Fibroblast of pulmonary artery (primary cell): ENCODE data around the gene HIPK1.

Experiments
- DNase-seq: peaks from one replicate; pipeline ENCODE4 v3.0.0-alpha.2; 2010; ENCODE audit warnings: low read depth
- H3K4me3 ChIP-seq: replicated peaks from 2 replicates; pipeline ENCODE4 v1.5.1; 2011; ENCODE audit warnings: low read depth, mild to moderate bottlenecking, control low read depth, low read length, moderate library complexity
- TF ChIP-seq, protein P1 (sequence below): IDR thresholded peaks from 2 replicates; pipeline ENCODE4 v1.5.1; 2011; ENCODE audit warnings: mild to moderate bottlenecking, control low read depth, low read length, inconsistent platforms; ENCODE audit errors: missing control alignments

The HIPK1 gene

GRCh38 chr1:113903501-113904292 is 25.4 kb upstream of the HIPK1 start:
- DNase-seq = no peak
- TF ChIP-seq, protein P1, sequence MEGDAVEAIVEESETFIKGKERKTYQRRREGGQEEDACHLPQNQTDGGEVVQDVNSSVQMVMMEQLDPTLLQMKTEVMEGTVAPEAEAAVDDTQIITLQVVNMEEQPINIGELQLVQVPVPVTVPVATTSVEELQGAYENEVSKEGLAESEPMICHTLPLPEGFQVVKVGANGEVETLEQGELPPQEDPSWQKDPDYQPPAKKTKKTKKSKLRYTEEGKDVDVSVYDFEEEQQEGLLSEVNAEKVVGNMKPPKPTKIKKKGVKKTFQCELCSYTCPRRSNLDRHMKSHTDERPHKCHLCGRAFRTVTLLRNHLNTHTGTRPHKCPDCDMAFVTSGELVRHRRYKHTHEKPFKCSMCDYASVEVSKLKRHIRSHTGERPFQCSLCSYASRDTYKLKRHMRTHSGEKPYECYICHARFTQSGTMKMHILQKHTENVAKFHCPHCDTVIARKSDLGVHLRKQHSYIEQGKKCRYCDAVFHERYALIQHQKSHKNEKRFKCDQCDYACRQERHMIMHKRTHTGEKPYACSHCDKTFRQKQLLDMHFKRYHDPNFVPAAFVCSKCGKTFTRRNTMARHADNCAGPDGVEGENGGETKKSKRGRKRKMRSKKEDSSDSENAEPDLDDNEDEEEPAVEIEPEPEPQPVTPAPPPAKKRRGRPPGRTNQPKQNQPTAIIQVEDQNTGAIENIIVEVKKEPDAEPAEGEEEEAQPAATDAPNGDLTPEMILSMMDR = no peak
- H3K4me3 ChIP-seq = peak overlapping the region; percentile 92

DNA sequence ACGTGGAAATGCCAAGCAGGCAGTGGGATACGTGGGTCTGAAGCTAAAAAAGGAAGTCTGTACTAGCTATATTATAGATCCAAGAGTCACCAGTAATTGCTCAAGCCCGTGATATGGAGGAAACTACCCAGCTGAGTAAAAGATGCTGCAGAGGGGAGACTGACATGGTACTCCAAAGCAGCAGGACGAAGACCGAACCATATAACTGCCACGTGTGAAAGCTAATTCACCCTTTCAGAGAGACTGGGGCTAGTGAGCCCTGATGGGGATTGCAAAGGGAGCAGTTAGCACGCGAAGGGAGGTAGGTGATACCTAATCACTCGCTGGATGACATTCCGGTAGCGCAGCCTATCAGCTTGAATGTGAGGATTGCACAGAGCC is 24.8 kb upstream of the HIPK1 start:
- H3K4me3 ChIP-seq = peak overlapping the region; percentile 92
- DNase-seq = no peak
- TF ChIP-seq, protein P1 = no peak

- peak within 1 kb of the TSS; percentile 92 for H3K4me3 ChIP-seq
- peak; percentile 100 for DNase-seq
- TF ChIP-seq, protein P1 = peak; percentile 59
Observed at GRCh38 chr1:113904674-113905434, 24.3 kb upstream of the HIPK1 start, which contains the start of the genes AP4B1 and DCLRE1B. Gene AP4B1 (minus strand): TSS chr1:113904799. CDS start chr1:113904717, 82 bp downstream. Gene DCLRE1B (plus strand): TSS chr1:113905326. CDS start chr1:113905587, 261 bp downstream.

GRCh38 chr1:113905435-113905861 is 23.7 kb upstream of the HIPK1 start:
- DNase-seq = no peak
- TF ChIP-seq, protein P1 = no peak
- peak overlapping the region; percentile 92 for H3K4me3 ChIP-seq

DNA sequence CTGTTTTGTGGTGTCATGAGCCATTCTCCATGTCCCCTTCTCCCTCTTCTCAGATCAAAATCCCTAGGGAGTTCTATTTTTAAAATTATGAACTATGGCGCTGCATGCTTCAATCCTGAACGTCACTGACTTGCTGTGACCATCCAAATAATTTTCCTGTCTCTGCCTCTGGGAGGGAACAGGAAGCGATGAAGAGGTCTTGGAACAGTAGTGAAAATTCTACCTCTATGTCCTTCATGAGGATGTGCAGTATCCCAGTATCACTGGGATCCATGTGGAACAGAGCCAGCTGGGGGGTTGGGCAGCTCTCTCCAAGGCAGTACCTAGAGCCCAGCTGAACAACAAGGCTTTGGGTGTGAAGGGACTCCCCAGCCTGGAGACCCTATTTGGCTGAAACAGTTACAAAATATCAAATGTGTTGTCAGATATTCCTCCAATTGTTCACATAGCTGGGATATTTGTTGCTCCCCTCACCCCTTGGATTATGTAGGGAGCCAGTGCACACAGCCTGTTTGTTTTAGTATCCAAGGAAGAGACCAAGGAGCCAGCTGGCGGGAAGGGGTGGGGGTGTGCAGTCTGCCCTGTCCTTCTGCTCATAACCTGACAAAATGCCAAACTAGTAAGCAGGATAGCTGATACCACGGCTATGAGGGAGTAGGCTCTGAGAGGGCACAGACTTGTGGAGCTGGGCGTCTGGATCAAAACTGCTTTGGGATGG is 16.4 kb upstream of the HIPK1 start:
- TF ChIP-seq, protein P1 = no peak
- peak; percentile 87 for DNase-seq
- no peak overlapping the region for H3K4me3 ChIP-seq

DNA sequence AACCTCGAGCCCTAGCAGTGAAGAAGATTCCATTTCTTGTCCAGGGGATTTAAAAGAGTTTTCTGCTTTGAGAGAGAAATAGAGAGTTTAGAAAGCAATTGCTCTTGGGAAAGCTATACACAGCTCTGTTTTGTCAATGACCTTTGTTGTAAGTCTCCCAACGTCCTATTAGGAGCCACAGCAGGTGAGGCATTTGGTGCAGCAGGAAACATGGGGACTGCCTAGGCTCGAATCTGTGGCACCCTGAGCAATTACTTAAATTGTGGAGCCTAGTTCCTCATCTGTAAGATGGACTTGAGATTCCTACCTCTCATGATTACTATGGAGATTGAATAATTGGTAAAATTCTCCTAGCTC is 15.8 kb upstream of the HIPK1 start:
- no peak for DNase-seq
- H3K4me3 ChIP-seq = no peak overlapping the region
- TF ChIP-seq, protein P1 = no peak
